Measurements from ENCODE around the gene ALPP.

GRCh38 chr2:232353660-232354059, 24.9 kb upstream of the ALPP start:
- TF ChIP-seq POLR2A (IDR thresholded peaks at IDR 0.05; ENCODE audit: low read depth, low read length) (no peak), EZH2 (IDR thresholded peaks at IDR 0.05; ENCODE audit: borderline replicate concordance, low read depth, low read length, severe bottlenecking) (no peak), CTCF (IDR thresholded peaks at IDR 0.05; ENCODE audit: extremely low read depth in 1 of 2, insufficient read depth in 1 of 2, low read depth in 1 of 2, low read length in 2 of 2) (no peak), POLR2AphosphoS5 (IDR thresholded peaks at IDR 0.05; ENCODE audit: insufficient read depth, low read depth, low read length) (no peak)
